T-cell (primary cell): ENCODE results near the gene HRC. TPM values are rescaled to one million over a fixed set of nuclear protein-coding genes. Genes with fewer than 3 reads are reported as not detected.

ENCODE experiments used
- ATAC-seq, 4 experiments: fragments of 200-7000 bp in 3 of 4; fragments of 150-1000 bp in 1 of 4; cut with Tn5 transposase; replicated peaks in 1 of 4; 1 replicate in 3 of 4; 2 replicates in 1 of 4; pipeline ENCODE4 v1.10.0; 2021; ENCODE audit warnings: moderate library complexity in 3 of 4, mild to moderate bottlenecking in 2 of 4, moderate number of reproducible peaks in 1 of 4
- CTCF ChIA-PET, 2 donors: fragments of 300-600 bp; sonication (Branson Sonifier 250); formaldehyde crosslinking; loops; one replicate each; lab custom pipeline; 2022; ENCODE audit warnings: antibody characterized with exemption in 2 of 2; lab: Charles Lee
- POLR2A ChIA-PET, 2 donors: fragments of 300-600 bp; sonication (Branson Sonifier 250); formaldehyde crosslinking; loops; one replicate each; lab custom pipeline; 2022; ENCODE audit warnings: antibody characterized with exemption in 2 of 2; lab: Charles Lee
- DNase-seq, 35 experiments: peaks; one replicate each; pipeline versions ENCODE4 v3.0.0 to v3.0.0-alpha.2; 2013 to 2023
- H3K27ac ChIP-seq: one replicate; pipeline ENCODE4 v1.5.1; 2013; ENCODE audit warnings: low read length
- H3K27me3 ChIP-seq, 2 experiments: replicated peaks in 1 of 2; 1 replicate in 1 of 2; 2 replicates in 1 of 2; pipeline versions ENCODE4 v1.6.1 to v1.7.0; 2013; ENCODE audit warnings: low read length in 1 of 2, mixed read lengths in 1 of 2; ENCODE audit not compliant: control insufficient read depth in 2 of 2, insufficient read depth in 2 of 2; ENCODE audit errors: extremely low read depth in 1 of 2
- H3K36me3 ChIP-seq, 2 donors: 1 replicate in 1 of 2; 2 replicates in 1 of 2; pipeline versions ENCODE4 v1.6.1 to v1.7.0; 2013; ENCODE audit warnings: low read length in 1 of 2; ENCODE audit not compliant: control insufficient read depth in 2 of 2, insufficient read depth in 1 of 2; ENCODE audit errors: extremely low read depth in 1 of 2
- H3K4me1 ChIP-seq, 2 experiments: 1 replicate in 1 of 2; 2 replicates in 1 of 2; pipeline versions ENCODE4 v1.6.1 to v1.7.0; 2013; ENCODE audit warnings: low read length in 2 of 2, mixed read lengths in 1 of 2; ENCODE audit not compliant: insufficient read depth in 2 of 2, control insufficient read depth in 1 of 2; ENCODE audit errors: extremely low read depth in 1 of 2
- H3K4me3 ChIP-seq, 2 donors: 1 replicate in 1 of 2; 2 replicates in 1 of 2; pipeline versions ENCODE4 v1.5.1 to v1.7.0; 2013; ENCODE audit warnings: mild to moderate bottlenecking in 2 of 2, low read length in 1 of 2, moderate library complexity in 1 of 2; ENCODE audit not compliant: control insufficient read depth in 1 of 2; ENCODE audit errors: extremely low read depth in 1 of 2
- H3K9me3 ChIP-seq: 2 replicates; pipeline ENCODE4 v1.7.0; 2013
- H3K27ac Mint-ChIP-seq, 2 donors: one replicate each; pipeline ENCODE4 v1.8.0; 2020 to 2021; ENCODE audit warnings: mild to moderate bottlenecking in 2 of 2, mixed read lengths in 2 of 2
- H3K27me3 Mint-ChIP-seq, 2 donors: one replicate each; pipeline ENCODE4 v1.8.0; 2021 to 2022; ENCODE audit warnings: mixed read lengths in 2 of 2
- H3K36me3 Mint-ChIP-seq: one replicate; pipeline ENCODE4 v1.8.0; 2021; ENCODE audit warnings: mixed read lengths
- H3K4me1 Mint-ChIP-seq, 3 donors: one replicate each; pipeline ENCODE4 v1.8.0; 2020 to 2022; ENCODE audit warnings: mixed read lengths in 3 of 3, mild to moderate bottlenecking in 1 of 3
- H3K4me3 Mint-ChIP-seq, 3 donors: one replicate each; pipeline ENCODE4 v1.8.0; 2020 to 2022; ENCODE audit warnings: mild to moderate bottlenecking in 3 of 3, mixed read lengths in 3 of 3, moderate library complexity in 3 of 3
- H3K9me3 Mint-ChIP-seq, 3 donors: one replicate each; pipeline ENCODE4 v1.8.0; 2020 to 2022; ENCODE audit warnings: mixed read lengths in 3 of 3
- WGBS: methylation state at CpG from one replicate; pipeline ENCODE4 v1.1.5; 2013; ENCODE audit warnings: missing lambda C conversion rate; ENCODE audit not compliant: insufficient coverage; 5-methylcytosine and 5-hydroxymethylcytosine counted together
- total RNA-seq, 35 experiments: library from RNA in 6 of 35; stranded (reverse) in 6 of 35; fragments of 120-200 nt in 1 of 35; gene quantifications; one replicate each; pipeline versions ENCODE4 v1.2.1 to v1.2.4 and lab custom pipeline; 2013 to 2026

Gene HRC
- total RNA-seq, 5 donors from 2014 or later (not counting 1 experiment from before 2014, with no cell fraction given), result not detected

DNA sequence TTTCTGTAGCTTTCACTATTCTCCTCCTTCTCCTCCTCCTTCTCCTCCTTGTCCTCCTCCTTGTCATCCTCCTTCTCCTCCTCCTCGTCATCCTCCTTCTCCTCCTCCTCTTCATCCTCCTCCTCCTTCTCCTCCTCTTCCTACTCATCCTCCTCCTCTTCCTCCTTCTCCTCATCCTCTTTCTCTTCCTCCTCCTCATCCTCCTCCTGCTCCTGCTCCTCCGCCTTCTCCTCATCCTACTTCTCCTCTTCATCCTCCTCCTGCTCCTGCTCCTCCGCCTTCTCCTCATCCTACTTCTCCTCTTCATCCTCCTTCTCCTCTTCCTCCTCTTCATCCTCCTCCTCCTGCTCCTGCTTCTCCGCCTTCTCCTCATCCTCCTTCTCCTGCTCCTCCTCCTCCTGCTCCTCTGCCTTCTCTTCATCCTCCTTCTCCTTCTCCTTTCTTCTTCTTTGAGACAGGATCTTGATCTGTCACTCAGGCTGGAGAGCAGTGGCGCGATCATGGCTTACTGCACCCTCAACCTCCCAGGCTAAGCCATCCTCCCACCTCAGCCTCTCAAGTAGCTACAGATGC lies 38.7 kb upstream of the HRC start:
- DNase-seq, result no peak
- no peaks in the 10 kb centered on the region for H3K36me3 ChIP-seq
- Mint-ChIP-seq H3K9me3 (no peaks in the 10 kb centered on the region), H3K27ac (no peak overlapping the region), H3K4me1 (peaks cover 10 to 16% (median 14%) of the 10 kb centered on the region in 3 donors), H3K27me3 (peaks cover 0 to 4% of the 10 kb centered on the region in 2 donors), H3K36me3 (no peaks in the 10 kb centered on the region), H3K4me3 (no peak overlapping the region)
- WGBS, result 83% methylated on average over 4 of the region's 6 CpGs
- POLR2A ChIA-PET, result no interaction called here
- H3K4me3 ChIP-seq, result no peak overlapping the region
- ATAC-seq, result no peak
- peaks cover 0 to 19% of the 10 kb centered on the region in 2 experiments for H3K27me3 ChIP-seq
- CTCF ChIA-PET, result no interaction called here
- no peaks in the 10 kb centered on the region for H3K9me3 ChIP-seq
- no peak overlapping the region for H3K27ac ChIP-seq
- H3K4me1 ChIP-seq, result peaks cover 6% of the 10 kb centered on the region in 2 experiments

- DNase-seq (no peak), ATAC-seq (no peak)
- H3K27me3 ChIP-seq, result peaks cover 0 to 17% of the 10 kb centered on the region in 2 experiments
- H3K9me3 ChIP-seq, result no peaks in the 10 kb centered on the region
- peaks cover 6% of the 10 kb centered on the region in 2 experiments for H3K4me1 ChIP-seq
- H3K27ac ChIP-seq, result no peak overlapping the region
- H3K36me3 ChIP-seq, result no peaks in the 10 kb centered on the region
- no peaks in the 10 kb centered on the region for H3K36me3 Mint-ChIP-seq
- peaks cover 0 to 4% of the 10 kb centered on the region in 2 donors for H3K27me3 Mint-ChIP-seq
- no peak overlapping the region for H3K27ac Mint-ChIP-seq
- no peak overlapping the region for H3K4me3 ChIP-seq
- ChIA-PET CTCF (no interaction called here), POLR2A (no interaction called here)
- WGBS, result 63% methylated on average over 2 of the region's 3 CpGs
- peaks cover 10 to 16% (median 14%) of the 10 kb centered on the region in 3 donors for H3K4me1 Mint-ChIP-seq
- no peak overlapping the region for H3K4me3 Mint-ChIP-seq
- H3K9me3 Mint-ChIP-seq, result no peaks in the 10 kb centered on the region
These were observed 35.6 kb upstream of the HRC start for GRCh38 chr19:49190781-49191180.

DNA sequence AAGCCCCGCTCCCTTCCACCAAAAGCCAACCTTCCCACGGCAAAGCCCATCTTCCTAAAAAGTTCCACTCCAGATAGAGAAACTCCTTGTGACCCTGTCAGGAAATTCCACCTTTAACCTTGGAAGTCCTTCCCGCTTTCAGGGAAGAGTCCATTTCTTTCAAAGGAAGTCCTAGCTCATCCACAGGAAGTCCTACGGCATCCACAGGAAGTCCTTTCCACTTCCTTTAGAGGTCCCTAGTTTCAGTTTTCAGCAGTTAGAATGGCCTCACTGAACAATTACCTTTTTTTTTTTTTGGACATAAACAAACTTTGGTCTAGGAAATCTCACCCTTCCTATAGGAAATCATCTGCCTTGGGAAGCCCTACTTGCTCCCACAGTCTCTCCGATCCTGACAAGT lies 34.1 kb upstream of the HRC start:
- H3K4me3 Mint-ChIP-seq, result no peak overlapping the region
- no peaks in the 10 kb centered on the region for H3K9me3 ChIP-seq
- peaks cover 0 to 4% of the 10 kb centered on the region in 2 donors for H3K27me3 Mint-ChIP-seq
- H3K36me3 ChIP-seq, result no peaks in the 10 kb centered on the region
- 63% methylated on average over 4 of the region's 5 CpGs for WGBS
- no peak overlapping the region for H3K27ac ChIP-seq
- peaks cover 0 to 17% of the 10 kb centered on the region in 2 experiments for H3K27me3 ChIP-seq
- peak overlapping the region in 1 of 2 donors; percentile 36 for H3K27ac Mint-ChIP-seq
- no peaks in the 10 kb centered on the region for H3K36me3 Mint-ChIP-seq
- no peak overlapping the region for H3K4me3 ChIP-seq
- H3K4me1 ChIP-seq, result peaks cover 6% of the 10 kb centered on the region in 2 experiments
- H3K4me1 Mint-ChIP-seq, result peaks cover 10 to 16% (median 14%) of the 10 kb centered on the region in 3 donors
- DNase-seq (no peak), ATAC-seq (no peak)
- ChIA-PET POLR2A (no interaction called here), CTCF (no interaction called here)
- peaks cover 0 to under 1% (median under 1%) of the 10 kb centered on the region in 3 donors for H3K9me3 Mint-ChIP-seq

GRCh38 chr19:49188626-49189200 lies 33.5 kb upstream of the HRC start:
- Histone ChIP-seq H3K27me3 (peaks cover 0 to 17% of the 10 kb centered on the region in 2 experiments), H3K36me3 (no peaks in the 10 kb centered on the region), H3K9me3 (no peaks in the 10 kb centered on the region), H3K4me3 (no peak overlapping the region), H3K4me1 (peaks cover 6% of the 10 kb centered on the region in 2 experiments), H3K27ac (no peak overlapping the region)
- 94% methylated on average over 17 of the region's 21 CpGs for WGBS
- DNase-seq (no peak), ATAC-seq (no peak)
- POLR2A ChIA-PET, result no interaction called here
- Mint-ChIP-seq H3K27ac (no peak overlapping the region), H3K36me3 (no peaks in the 10 kb centered on the region), H3K9me3 (peaks cover 4 to 5% (median 5%) of the 10 kb centered on the region in 3 donors), H3K4me3 (no peak overlapping the region), H3K4me1 (peaks cover 10 to 16% (median 14%) of the 10 kb centered on the region in 3 donors), H3K27me3 (peaks cover 0 to 4% of the 10 kb centered on the region in 2 donors)
- CTCF ChIA-PET, result no interaction called here

DNA sequence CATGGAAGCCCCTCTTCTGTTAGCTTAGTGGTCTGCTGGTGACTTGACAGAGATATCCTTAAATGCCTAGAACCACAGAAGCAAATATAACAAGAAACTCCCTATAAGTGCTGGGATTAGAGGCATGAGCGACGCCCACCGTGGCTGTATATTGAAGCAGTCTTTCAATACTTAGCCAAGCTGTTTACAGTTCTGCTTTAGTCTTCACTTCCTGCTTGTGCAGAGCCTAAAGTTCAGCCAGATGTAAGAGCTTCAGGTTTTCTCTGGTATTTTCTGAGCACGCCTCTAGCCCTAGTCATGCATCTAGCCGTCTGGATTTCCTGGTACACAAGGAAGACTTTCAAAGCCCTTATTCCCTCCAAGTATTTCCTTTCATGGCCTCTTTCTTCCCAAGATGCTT lies 30.9 kb upstream of the HRC start:
- Histone ChIP-seq H3K4me3 (no peak overlapping the region), H3K9me3 (no peaks in the 10 kb centered on the region), H3K36me3 (no peaks in the 10 kb centered on the region), H3K27ac (no peak overlapping the region), H3K27me3 (peaks cover 0 to 17% of the 10 kb centered on the region in 2 experiments), H3K4me1 (peaks cover 6% of the 10 kb centered on the region in 2 experiments)
- no peak overlapping the region for H3K4me3 Mint-ChIP-seq
- no peak for ATAC-seq
- DNase-seq, result no peak
- peaks cover 10 to 16% (median 14%) of the 10 kb centered on the region in 3 donors for H3K4me1 Mint-ChIP-seq
- WGBS, result 71% methylated on average over 5 of the region's 5 CpGs
- ChIA-PET CTCF (no interaction called here), POLR2A (no interaction called here)
- peaks cover 0 to 4% of the 10 kb centered on the region in 2 donors for H3K27me3 Mint-ChIP-seq
- H3K9me3 Mint-ChIP-seq, result peaks cover 4 to 9% (median 5%) of the 10 kb centered on the region in 3 donors
- peak overlapping the region in 1 of 2 donors; percentile 22 for H3K27ac Mint-ChIP-seq
- H3K36me3 Mint-ChIP-seq, result no peaks in the 10 kb centered on the region

DNA sequence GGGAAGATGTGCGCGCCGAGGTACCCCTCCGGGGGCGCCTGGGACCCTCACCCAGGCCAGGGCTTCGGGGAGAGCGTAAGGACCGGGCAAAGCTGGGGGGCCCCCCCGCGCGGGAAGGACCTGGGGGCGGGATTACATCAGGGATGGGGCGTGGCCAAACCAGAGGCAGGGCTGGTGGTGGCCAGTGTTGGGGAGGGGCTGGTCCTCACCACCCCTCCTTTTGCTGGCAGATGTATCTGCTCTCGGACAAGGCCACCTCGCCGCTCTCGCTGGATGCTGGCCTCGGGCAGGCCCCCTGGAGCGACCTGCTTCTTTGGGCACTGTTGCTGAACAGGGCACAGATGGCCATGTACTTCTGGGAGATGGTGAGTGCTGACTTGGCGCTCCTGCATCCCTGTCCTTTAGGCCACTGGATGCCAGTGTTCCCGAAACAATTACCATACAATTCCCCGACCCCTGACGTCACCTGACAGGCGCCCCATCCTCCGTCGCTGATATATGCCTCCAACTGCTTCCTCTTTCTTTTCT lies 27.7 kb upstream of the HRC start:
- H3K27ac ChIP-seq, result no peak overlapping the region
- H3K4me3 Mint-ChIP-seq, result no peak overlapping the region
- no peaks in the 10 kb centered on the region for H3K9me3 ChIP-seq
- H3K4me1 Mint-ChIP-seq, result no peaks in the 10 kb centered on the region
- no peak overlapping the region for H3K27ac Mint-ChIP-seq
- H3K4me1 ChIP-seq, result no peaks in the 10 kb centered on the region
- CTCF ChIA-PET, result no interaction called here
- H3K27me3 ChIP-seq, result peaks cover 0 to 4% of the 10 kb centered on the region in 2 experiments
- no peaks in the 10 kb centered on the region for H3K36me3 Mint-ChIP-seq
- POLR2A ChIA-PET, result no interaction called here
- H3K4me3 ChIP-seq, result no peak overlapping the region
- no peaks in the 10 kb centered on the region for H3K36me3 ChIP-seq
- ATAC-seq, result no peak
- peaks cover 4 to 9% (median 5%) of the 10 kb centered on the region in 3 donors for H3K9me3 Mint-ChIP-seq
- H3K27me3 Mint-ChIP-seq, result no peaks in the 10 kb centered on the region
- no peak for DNase-seq
- WGBS, result 98% methylated on average over 7 of the region's 26 CpGs
